WI38 (cell line): ENCODE data around the gene HNRNPA3.

ENCODE experiments used
- H3K4me3 ChIP-seq: 2 replicates; pipeline ENCODE4 v1.5.1; 2011; ENCODE audit warnings: low read depth, mild to moderate bottlenecking, control low read depth, low read length
- TF ChIP-seq, protein P1 (sequence below): IDR thresholded peaks from 2 replicates; pipeline ENCODE4 v1.5.1; 2012; ENCODE audit warnings: low read depth, mild to moderate bottlenecking, control low read depth, low read length

Gene HNRNPA3

GRCh38 chr2:177229442-177230242 lies 17.0 kb downstream of the HNRNPA3 start:
- TF ChIP-seq, protein P1, sequence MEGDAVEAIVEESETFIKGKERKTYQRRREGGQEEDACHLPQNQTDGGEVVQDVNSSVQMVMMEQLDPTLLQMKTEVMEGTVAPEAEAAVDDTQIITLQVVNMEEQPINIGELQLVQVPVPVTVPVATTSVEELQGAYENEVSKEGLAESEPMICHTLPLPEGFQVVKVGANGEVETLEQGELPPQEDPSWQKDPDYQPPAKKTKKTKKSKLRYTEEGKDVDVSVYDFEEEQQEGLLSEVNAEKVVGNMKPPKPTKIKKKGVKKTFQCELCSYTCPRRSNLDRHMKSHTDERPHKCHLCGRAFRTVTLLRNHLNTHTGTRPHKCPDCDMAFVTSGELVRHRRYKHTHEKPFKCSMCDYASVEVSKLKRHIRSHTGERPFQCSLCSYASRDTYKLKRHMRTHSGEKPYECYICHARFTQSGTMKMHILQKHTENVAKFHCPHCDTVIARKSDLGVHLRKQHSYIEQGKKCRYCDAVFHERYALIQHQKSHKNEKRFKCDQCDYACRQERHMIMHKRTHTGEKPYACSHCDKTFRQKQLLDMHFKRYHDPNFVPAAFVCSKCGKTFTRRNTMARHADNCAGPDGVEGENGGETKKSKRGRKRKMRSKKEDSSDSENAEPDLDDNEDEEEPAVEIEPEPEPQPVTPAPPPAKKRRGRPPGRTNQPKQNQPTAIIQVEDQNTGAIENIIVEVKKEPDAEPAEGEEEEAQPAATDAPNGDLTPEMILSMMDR = no peak

DNA sequence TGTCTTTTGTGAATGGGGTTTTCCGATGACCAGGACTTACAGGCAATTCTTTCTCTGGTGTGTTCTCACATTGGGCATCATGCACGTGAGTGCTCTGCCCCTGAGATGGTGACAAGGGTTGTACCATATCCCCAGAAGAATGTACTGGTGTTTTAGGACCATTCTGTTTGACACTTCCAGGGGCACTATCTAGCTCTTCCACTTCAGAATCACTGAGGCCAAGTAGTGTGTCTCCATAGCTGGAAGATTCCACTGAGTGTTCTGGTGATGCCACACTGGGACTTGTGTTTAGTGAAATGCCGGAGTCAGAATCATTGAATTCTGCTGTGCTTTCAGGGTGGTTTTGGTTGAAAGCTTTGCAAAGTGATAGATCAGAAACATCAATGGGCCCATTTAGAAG lies 18.7 kb downstream of the HNRNPA3 start:
- TF ChIP-seq, protein P1 = no peak
- no peak overlapping the region for H3K4me3 ChIP-seq

More at GRCh38 chr2:177229442-177230242, 17.0 kb downstream of the HNRNPA3 start:
- H3K4me3 ChIP-seq = no peak overlapping the region

GRCh38 chr2:177232098-177232704 lies 19.6 kb downstream of the HNRNPA3 start:
- H3K4me3 ChIP-seq = no peak overlapping the region
- TF ChIP-seq, protein P1 = no peak

- TF ChIP-seq, protein P1 = no peak
- H3K4me3 ChIP-seq = no peak overlapping the region
These were observed 21.7 kb downstream of the HNRNPA3 start for GRCh38 chr2:177234267-177234666.

- H3K4me3 ChIP-seq = no peak overlapping the region
- TF ChIP-seq, protein P1 = no peak
These were observed 23.4 kb downstream of the HNRNPA3 start for GRCh38 chr2:177235855-177236437.

DNA sequence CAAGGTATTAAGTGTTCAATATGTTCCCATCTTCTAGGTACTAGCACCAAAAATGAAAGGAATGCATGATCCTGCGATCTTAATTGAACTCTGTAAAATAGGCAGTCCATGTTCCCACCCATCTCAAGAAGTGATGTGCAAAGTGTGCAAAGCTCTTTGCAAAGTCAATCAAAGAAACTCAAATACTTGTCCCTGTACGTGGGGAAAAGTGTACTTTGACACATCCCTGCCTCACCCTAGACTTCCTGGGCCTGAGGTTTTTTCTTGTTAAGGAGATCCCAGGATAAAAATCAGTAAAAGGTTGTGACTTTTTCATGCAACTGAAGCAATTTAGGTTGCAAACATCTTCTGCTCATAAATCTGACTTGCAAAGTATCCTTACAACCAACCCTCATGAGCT lies 25.3 kb downstream of the HNRNPA3 start:
- TF ChIP-seq, protein P1 = no peak
- no peak overlapping the region for H3K4me3 ChIP-seq

GRCh38 chr2:177239053-177239452 lies 26.5 kb downstream of the HNRNPA3 start:
- H3K4me3 ChIP-seq = no peak overlapping the region
- TF ChIP-seq, protein P1 = no peak
